ENCODE data around the gene RNF43. TPM values are rescaled to one million over a fixed set of nuclear protein-coding genes. Genes with fewer than 3 reads are reported as not detected.

RNF43 gene
- 10 to 100 TPM in 1 of 2 donors, 1 to 10 TPM in 1; 8.3 to 10.5 TPM for total RNA-seq

DNA sequence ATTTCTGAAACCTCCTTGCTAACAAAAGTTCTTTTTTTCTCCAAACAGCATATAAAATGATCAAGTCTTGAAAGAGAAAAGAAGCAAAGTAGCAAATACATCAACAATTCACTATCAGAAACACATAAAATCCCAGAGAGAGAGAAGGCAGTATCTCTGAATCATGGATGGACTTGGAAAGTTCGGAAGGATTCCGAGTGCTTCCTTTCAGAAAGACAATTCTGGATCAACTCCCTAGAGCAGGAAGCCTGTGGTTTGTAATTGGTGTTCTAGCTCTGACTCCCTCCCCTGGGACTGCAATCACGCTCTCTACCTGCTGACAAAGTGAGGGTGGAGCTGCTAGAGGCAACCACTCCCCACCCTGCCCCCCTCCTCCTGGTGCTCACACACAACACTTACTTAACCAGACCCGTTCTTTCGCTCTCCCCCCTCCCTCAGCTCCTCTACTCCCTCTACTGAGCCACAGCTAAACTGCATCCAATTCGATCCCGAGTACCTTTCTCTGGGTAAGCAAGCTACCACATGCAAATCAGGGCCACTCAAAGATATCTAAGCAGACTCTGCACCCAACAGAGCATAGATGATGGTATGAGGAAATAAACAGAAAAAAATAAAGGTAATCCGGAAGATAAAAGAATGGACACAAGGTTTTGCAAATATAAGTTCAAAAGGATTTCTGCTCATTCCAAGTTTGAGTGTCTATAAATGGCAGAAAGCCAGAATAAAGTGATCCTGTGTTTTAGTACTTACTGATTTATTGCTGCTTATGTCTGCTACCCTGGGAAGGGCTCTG lies at the start of gene RNF43:
RNF43 (minus strand) TSS at position 235 of the 793 bp plus-strand sequence. CDS start 1,957 bp downstream, outside the sequence.
- DNase-seq, result peak; percentile 98 to 99 (median 99)
- Histone ChIP-seq H3K27me3 (no peaks in the 10 kb centered on the region), H3K4me3 (peak within 1 kb of the TSS; percentile 23 to 42), H3K9me3 (no peaks in the 10 kb centered on the region), H3K4me1 (peaks cover 24% of the 10 kb centered on the region), H3K27ac (peak within 1 kb of the TSS; percentile 73 to 95 (median 92)), H3K36me3 (replicated peaks in 1 of 2; ENCODE audit: insufficient read depth in 1 of 2, low read depth in 2 of 2) (no peaks in the 10 kb centered on the region)
- TF ChIP-seq POLR2A (IDR thresholded peaks at IDR 0.05), result peak; percentile 81 to 98 (median 98)
- TF ChIP-seq, protein P1, sequence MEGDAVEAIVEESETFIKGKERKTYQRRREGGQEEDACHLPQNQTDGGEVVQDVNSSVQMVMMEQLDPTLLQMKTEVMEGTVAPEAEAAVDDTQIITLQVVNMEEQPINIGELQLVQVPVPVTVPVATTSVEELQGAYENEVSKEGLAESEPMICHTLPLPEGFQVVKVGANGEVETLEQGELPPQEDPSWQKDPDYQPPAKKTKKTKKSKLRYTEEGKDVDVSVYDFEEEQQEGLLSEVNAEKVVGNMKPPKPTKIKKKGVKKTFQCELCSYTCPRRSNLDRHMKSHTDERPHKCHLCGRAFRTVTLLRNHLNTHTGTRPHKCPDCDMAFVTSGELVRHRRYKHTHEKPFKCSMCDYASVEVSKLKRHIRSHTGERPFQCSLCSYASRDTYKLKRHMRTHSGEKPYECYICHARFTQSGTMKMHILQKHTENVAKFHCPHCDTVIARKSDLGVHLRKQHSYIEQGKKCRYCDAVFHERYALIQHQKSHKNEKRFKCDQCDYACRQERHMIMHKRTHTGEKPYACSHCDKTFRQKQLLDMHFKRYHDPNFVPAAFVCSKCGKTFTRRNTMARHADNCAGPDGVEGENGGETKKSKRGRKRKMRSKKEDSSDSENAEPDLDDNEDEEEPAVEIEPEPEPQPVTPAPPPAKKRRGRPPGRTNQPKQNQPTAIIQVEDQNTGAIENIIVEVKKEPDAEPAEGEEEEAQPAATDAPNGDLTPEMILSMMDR (IDR thresholded peaks at IDR 0.05), result peak; percentile 62 to 99 (median 98)
- peak; percentile 99 for ATAC-seq
- intact Hi-C loops (cut with DNase I), result no loop called here
- 3% methylated on average over 8 of the region's 8 CpGs for WGBS, 2 donors

DNA sequence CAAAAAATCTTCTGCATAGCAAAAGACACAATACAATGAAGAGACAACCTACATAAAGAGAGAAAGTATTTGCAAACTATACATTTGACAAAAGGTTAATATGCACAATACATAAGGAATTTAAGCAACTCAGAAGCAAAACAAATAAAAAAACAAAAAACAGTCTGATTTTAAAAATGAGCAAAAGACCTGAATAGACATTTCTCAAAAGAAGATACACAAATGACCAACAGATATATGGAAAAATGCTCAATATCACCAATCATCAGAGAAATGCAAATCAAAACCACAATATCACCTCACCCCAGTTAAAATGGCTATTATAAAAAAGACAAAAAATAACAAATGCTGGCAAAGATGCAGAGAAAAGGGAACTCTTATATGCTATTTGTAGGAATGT lies 38.2 kb upstream of the RNF43 start:
- ATAC-seq, result no peak
- intact Hi-C loops (cut with DNase I), result no loop called here
- Histone ChIP-seq H3K27me3 (no peaks in the 10 kb centered on the region), H3K27ac (no peak overlapping the region), H3K36me3 (replicated peaks in 1 of 2; ENCODE audit: insufficient read depth in 1 of 2, low read depth in 2 of 2) (no peaks in the 10 kb centered on the region), H3K4me3 (no peak overlapping the region), H3K4me1 (no peaks in the 10 kb centered on the region), H3K9me3 (no peaks in the 10 kb centered on the region)
- TF ChIP-seq, protein P1 (IDR thresholded peaks at IDR 0.05), result no peak
- no peak for TF ChIP-seq POLR2A (IDR thresholded peaks at IDR 0.05)
- no peak for DNase-seq

DNA sequence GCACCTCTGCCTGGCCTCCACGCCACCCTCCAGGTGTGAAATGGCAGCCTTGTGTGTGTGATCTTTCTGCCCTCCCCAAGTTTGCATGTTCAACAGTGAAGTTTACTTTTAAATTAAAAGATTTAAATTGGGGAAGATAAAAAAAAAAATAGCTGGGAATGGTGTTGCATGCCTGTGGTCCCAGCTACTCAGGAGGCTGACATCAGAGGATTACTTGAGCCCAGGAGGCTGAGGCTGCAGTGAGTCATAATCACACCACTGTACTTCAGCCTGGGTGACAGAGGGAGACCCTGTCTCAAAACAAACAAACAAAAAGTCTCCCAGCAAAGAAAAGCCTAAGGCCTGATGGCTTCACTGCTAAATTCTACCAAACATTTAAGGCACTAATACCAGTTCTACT lies 35.4 kb upstream of the RNF43 start:
- H3K9me3 ChIP-seq, result no peaks in the 10 kb centered on the region
- WGBS, 2 donors, result 92 to 94% methylated on average over 1 of the region's 1 CpG
- no peaks in the 10 kb centered on the region for H3K27me3 ChIP-seq
- H3K4me3 ChIP-seq, result no peak overlapping the region
- H3K36me3 ChIP-seq (replicated peaks in 1 of 2; ENCODE audit: insufficient read depth in 1 of 2, low read depth in 2 of 2), result no peaks in the 10 kb centered on the region
- no peaks in the 10 kb centered on the region for H3K4me1 ChIP-seq
- intact Hi-C loops (cut with DNase I), result no loop called here
- no peak for DNase-seq
- no peak overlapping the region for H3K27ac ChIP-seq
- ATAC-seq, result no peak
- TF ChIP-seq, protein P1 (IDR thresholded peaks at IDR 0.05), result no peak
- no peak for TF ChIP-seq POLR2A (IDR thresholded peaks at IDR 0.05)

GRCh38 chr17:58447039-58447975 lies 30.0 kb upstream of the RNF43 start:
- no peak overlapping the region for H3K4me3 ChIP-seq
- WGBS, 2 donors, result 59 to 61% methylated on average over 8 of the region's 9 CpGs
- TF ChIP-seq, protein P1 (IDR thresholded peaks at IDR 0.05), result peak; percentile 58 to 90 (median 85)
- no peak for TF ChIP-seq POLR2A (IDR thresholded peaks at IDR 0.05)
- DNase-seq (peak; percentile 75 to 84 (median 81)), ATAC-seq (peak; percentile 88)
- no peaks in the 10 kb centered on the region for H3K4me1 ChIP-seq
- intact Hi-C loops (cut with DNase I), result loop anchor here (5.0 kb wide), 1 partner anchor 130 kb away; no protein-coding TSS in a partner anchor
- H3K27ac ChIP-seq, result no peak overlapping the region
- H3K9me3 ChIP-seq, result no peaks in the 10 kb centered on the region
- no peaks in the 10 kb centered on the region for H3K36me3 ChIP-seq (replicated peaks in 1 of 2; ENCODE audit: insufficient read depth in 1 of 2, low read depth in 2 of 2)
- no peaks in the 10 kb centered on the region for H3K27me3 ChIP-seq

All from body of pancreas (tissue), 4 donors.